GM13977 (cell line): ENCODE results near the gene FBLN2.

Experiments used
- DNase-seq: peaks from one replicate; pipeline ENCODE4 v3.0.0; 2012; ENCODE audit warnings: low spot score
- CTCF ChIP-seq: IDR thresholded peaks from 2 replicates; pipeline ENCODE4 v1.5.1; 2012; ENCODE audit warnings: mild to moderate bottlenecking, control low read depth; ENCODE audit not compliant: insufficient read depth; ENCODE audit errors: extremely low read depth, missing control alignments
- in situ Hi-C: fragments of 300-500 bp; cut with MboI; formaldehyde crosslinking; loops from one replicate; pipeline ENCODE4 v1.12.0; 2022; ENCODE audit warnings: low sequenced_read_pairs, low pct_unique_long_range_greater_than_20kb, mixed read lengths, inconsistent platforms; ENCODE audit not compliant: unreplicated experiment

FBLN2 gene

GRCh38 chr3:13652728-13653127 is 103.8 kb downstream of the FBLN2 start:
- TF ChIP-seq CTCF, result no peak
- in situ Hi-C loops, result no loop called here

GRCh38 chr3:13653631-13654279 is 104.8 kb downstream of the FBLN2 start:
- in situ Hi-C loops, result no loop called here
- DNase-seq, result no peak
- no peak for TF ChIP-seq CTCF

More at GRCh38 chr3:13652728-13653127, 103.8 kb downstream of the FBLN2 start:
- DNase-seq, result no peak

- DNase-seq, result no peak
- in situ Hi-C loops, result no loop called here
- no peak for TF ChIP-seq CTCF
Measured at GRCh38 chr3:13654330-13655060, 105.6 kb downstream of the FBLN2 start.

GRCh38 chr3:13655061-13655913 is 106.4 kb downstream of the FBLN2 start:
- peak; percentile 74 for DNase-seq
- TF ChIP-seq CTCF, result peak; percentile 54
- in situ Hi-C loops, result no loop called here

GRCh38 chr3:13656584-13657301 is 107.8 kb downstream of the FBLN2 start:
- in situ Hi-C loops, result no loop called here
- no peak for DNase-seq
- no peak for TF ChIP-seq CTCF

GRCh38 chr3:13657660-13658435 is 108.9 kb downstream of the FBLN2 start:
- TF ChIP-seq CTCF, result peak; percentile 94
- in situ Hi-C loops, result no loop called here
- DNase-seq, result peak; percentile 91
